Activated CD8-positive, alpha-beta memory T cell treated with anti-CD3 and anti-CD28 coated beads, Interleukin-2, amount 10 ng/mL, durations not matched to agents 7 days and 5 days (primary cell): ENCODE results near the gene OPN5. TPM values are rescaled to one million over a fixed set of nuclear protein-coding genes. Genes with fewer than 3 reads are reported as not detected.

Source experiments
- ATAC-seq: fragments of 150-1000 bp; cut with Tn5 transposase; one replicate; pipeline ENCODE4 v1.10.0; 2021; ENCODE audit warnings: moderate library complexity
- CTCF ChIA-PET: fragments of 350-600 bp; sonication (Branson Sonifier 250); formaldehyde crosslinking; loops from one replicate; lab custom pipeline; 2021; ENCODE audit warnings: antibody characterized with exemption; lab: Charles Lee
- DNase-seq: peaks from one replicate; pipeline ENCODE4 v3.0.0-alpha.2; 2020
- H3K27ac Mint-ChIP-seq: one replicate; pipeline ENCODE4 v1.8.0; 2021; ENCODE audit warnings: mild to moderate bottlenecking, mixed read lengths
- H3K27me3 Mint-ChIP-seq: one replicate; pipeline ENCODE4 v1.8.0; 2021; ENCODE audit warnings: mixed read lengths
- H3K36me3 Mint-ChIP-seq: one replicate; pipeline ENCODE4 v1.8.0; 2021; ENCODE audit warnings: mild to moderate bottlenecking, mixed read lengths
- H3K4me1 Mint-ChIP-seq: one replicate; pipeline ENCODE4 v1.8.0; 2021; ENCODE audit warnings: mixed read lengths
- H3K4me3 Mint-ChIP-seq: one replicate; pipeline ENCODE4 v1.8.0; 2021; ENCODE audit warnings: mild to moderate bottlenecking, moderate library complexity, mixed read lengths
- H3K9me3 Mint-ChIP-seq: one replicate; pipeline ENCODE4 v1.8.0; 2022; ENCODE audit warnings: low read depth, mixed read lengths
- total RNA-seq, 2 experiments: library from RNA; stranded (reverse); gene quantifications; one replicate each; pipeline ENCODE4 v1.2.3, GENCODE V29; 2021

The OPN5 gene
- total RNA-seq, 2 experiments from 2014 or later = not detected

DNA sequence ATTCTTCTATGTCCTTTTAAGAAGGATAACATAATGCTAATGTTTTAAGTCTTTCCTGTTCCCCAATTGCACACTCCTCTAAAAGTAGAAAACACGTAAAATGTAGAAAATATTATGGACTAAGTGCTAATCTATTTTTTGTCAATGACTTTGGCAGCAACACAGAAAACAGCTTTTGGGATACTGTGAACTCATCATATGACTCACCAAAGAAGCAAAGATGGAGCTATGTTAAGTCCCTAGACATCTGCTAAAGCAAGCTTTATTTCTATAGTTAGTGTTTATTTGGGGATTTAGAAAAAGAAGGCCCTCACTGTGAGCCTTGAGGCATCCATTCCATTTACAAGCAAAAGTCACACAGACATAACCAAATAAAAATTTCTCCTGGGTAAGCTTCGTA is 23.0 kb downstream of the OPN5 start:
- peaks cover 27% of the 10 kb centered on the region for H3K27me3 Mint-ChIP-seq
- DNase-seq (no peak), ATAC-seq (no peak)
- no peaks in the 10 kb centered on the region for H3K4me1 Mint-ChIP-seq
- CTCF ChIA-PET = interaction anchor here (0.9 to 1.1 kb wide), 2 partner anchors 11 to 17 kb away, joined by 3 to 5 read pairs; no protein-coding TSS in a partner anchor
- H3K36me3 Mint-ChIP-seq = no peaks in the 10 kb centered on the region
- no peak overlapping the region for H3K4me3 Mint-ChIP-seq
- H3K27ac Mint-ChIP-seq = no peak overlapping the region
- H3K9me3 Mint-ChIP-seq = no peaks in the 10 kb centered on the region

DNA sequence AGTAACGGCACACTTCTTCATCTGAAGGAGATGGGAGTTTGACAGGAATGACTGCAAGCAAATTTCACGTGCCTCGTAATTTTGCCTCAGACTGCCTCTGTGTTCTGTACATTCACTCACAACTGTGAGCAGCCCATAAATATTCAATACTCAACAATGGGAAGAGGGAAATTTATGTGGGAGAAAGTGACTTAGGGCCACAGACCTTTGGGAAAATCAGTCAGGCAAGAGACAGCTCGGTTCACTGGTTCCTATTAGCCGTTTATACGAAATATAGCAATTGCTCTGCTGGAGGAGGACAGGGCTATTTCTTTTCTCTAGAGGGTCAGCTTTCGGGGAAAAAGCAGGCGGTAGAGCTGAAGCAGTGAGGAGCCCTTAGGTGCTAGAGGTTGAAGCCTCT is 28.0 kb downstream of the OPN5 start:
- Mint-ChIP-seq H3K27ac (no peak overlapping the region), H3K4me3 (no peak overlapping the region), H3K36me3 (no peaks in the 10 kb centered on the region), H3K27me3 (peaks cover 3% of the 10 kb centered on the region), H3K9me3 (no peaks in the 10 kb centered on the region), H3K4me1 (no peaks in the 10 kb centered on the region)
- ATAC-seq = no peak
- CTCF ChIA-PET = no interaction called here
- DNase-seq = no peak

DNA sequence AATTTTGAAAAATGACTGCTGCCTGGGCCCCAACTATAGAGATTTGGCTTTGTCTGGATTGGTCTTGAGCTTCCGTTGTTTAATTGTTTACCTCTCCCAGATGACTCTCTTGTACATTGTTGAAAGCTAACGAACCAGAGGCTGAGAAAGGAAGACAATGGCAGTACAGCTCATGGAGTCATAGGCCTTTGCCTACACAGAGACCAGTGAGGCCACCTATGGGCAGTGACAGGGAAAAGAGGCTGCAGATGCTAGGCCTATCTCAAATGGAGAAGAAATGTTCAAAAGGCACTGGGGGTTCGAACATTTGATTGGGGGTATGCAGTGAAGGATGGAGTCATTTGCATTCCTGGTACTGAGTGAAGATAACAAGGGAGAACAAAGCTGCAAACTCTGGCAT is 29.1 kb downstream of the OPN5 start:
- ATAC-seq (no peak), DNase-seq (no peak)
- H3K9me3 Mint-ChIP-seq = no peaks in the 10 kb centered on the region
- no peak overlapping the region for H3K27ac Mint-ChIP-seq
- H3K27me3 Mint-ChIP-seq = peaks cover 3% of the 10 kb centered on the region
- no peak overlapping the region for H3K4me3 Mint-ChIP-seq
- no peaks in the 10 kb centered on the region for H3K36me3 Mint-ChIP-seq
- no peaks in the 10 kb centered on the region for H3K4me1 Mint-ChIP-seq
- CTCF ChIA-PET = no interaction called here

DNA sequence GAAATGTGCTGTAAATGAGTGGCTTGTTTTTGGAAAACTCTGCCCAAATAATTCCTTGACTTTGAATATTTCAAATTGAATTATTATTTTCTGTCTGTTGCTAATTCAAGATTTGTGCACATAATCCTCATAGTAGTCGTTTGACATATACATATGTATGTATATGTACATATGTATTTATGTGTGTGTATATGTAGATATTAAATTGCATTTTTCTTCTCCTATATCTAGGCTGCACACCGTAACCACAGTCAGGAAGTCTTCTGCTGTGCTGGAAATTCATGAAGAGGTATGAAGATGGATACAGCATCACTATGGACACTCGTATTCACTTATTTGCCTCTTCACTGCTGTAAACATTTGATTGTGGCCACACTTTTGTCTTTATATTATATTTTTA is 29.6 kb downstream of the OPN5 start:
- CTCF ChIA-PET = no interaction called here
- Mint-ChIP-seq H3K27me3 (peaks cover 5% of the 10 kb centered on the region), H3K9me3 (no peaks in the 10 kb centered on the region)

DNA sequence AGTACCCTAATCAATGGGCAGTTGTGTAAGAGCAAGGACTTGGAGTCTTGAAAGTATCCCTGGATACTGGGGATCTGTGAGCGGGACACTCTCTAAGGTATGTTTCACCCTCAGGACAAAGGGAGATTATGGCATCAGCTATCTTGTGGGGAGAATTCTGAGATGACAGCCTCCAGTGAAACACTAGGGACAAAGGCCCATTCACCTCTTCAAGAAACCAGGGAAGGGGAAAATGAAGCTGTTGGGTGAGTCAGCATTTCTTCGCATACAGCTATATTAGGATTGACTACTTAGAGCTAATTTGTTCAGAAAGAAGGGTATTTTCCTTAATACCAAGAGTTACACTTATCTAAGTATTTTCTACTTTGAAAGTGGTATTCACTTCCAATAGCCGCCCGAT is 35.9 kb downstream of the OPN5 start:
- no peaks in the 10 kb centered on the region for H3K36me3 Mint-ChIP-seq
- no peaks in the 10 kb centered on the region for H3K4me1 Mint-ChIP-seq
- ATAC-seq (no peak), DNase-seq (no peak)
- H3K27me3 Mint-ChIP-seq = peaks cover 16% of the 10 kb centered on the region
- H3K4me3 Mint-ChIP-seq = no peak overlapping the region
- H3K9me3 Mint-ChIP-seq = no peaks in the 10 kb centered on the region
- H3K27ac Mint-ChIP-seq = no peak overlapping the region
- CTCF ChIA-PET = no interaction called here

More for the DNA sequence above, 29.6 kb downstream of the OPN5 start:
- no peaks in the 10 kb centered on the region for H3K4me1 Mint-ChIP-seq
- H3K4me3 Mint-ChIP-seq = no peak overlapping the region
- no peak overlapping the region for H3K27ac Mint-ChIP-seq
- H3K36me3 Mint-ChIP-seq = no peaks in the 10 kb centered on the region
- no peak for DNase-seq
- ATAC-seq = no peak

DNA sequence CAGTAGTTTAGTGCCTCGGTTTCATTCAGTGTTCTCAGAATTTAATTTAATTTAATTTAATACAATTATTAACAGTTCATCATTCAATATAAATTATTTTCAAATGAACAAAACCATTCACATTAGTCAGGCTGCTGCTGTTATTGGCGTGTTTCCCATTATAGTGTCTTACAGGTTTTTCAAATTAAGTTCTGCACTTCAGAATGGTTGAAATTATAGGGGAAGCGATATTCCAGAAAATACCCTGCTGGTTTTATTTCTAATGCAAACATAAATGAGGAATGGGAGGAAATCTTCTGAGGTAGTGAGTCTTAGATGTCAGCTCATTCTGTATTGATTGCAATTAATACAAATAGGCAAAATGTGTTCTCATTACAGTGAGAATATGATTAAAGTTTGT is 37.6 kb downstream of the OPN5 start:
- Mint-ChIP-seq H3K9me3 (no peaks in the 10 kb centered on the region), H3K4me1 (no peaks in the 10 kb centered on the region), H3K36me3 (no peaks in the 10 kb centered on the region), H3K27me3 (peaks cover 16% of the 10 kb centered on the region), H3K4me3 (no peak overlapping the region), H3K27ac (no peak overlapping the region)
- no peak for DNase-seq
- ATAC-seq = no peak
- CTCF ChIA-PET = no interaction called here

DNA sequence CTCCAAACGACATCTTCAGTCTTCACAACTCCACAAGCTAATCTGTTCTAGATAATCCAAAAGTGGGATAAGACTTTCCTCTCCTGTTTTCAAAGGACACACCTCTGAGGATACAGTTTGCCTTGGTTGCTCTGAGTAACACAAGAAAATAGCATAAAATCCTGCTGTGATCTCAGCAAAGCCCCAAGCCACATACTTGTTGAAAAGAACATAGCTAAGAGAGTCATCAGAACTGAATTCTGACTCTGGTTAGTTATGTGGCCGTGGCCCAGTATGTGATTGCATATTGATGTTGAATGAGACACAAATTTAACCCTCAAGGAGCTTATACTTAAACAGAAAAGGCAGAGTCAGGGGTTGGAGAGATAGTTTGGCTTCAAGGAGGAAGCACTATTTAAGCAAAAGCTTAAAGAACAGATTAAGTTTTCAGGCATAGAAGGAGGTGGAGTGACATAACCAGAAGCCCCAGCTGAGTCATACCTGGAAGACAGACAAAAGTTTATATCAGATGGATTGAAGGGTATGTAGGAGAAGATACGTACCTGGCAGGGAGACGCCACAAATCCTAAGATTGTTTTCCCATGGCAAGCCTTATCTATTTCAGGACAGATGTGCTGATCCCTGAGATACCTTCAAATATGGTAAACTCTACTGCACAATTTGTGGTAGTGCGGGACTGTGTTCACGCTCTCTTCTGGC is 41.2 kb downstream of the OPN5 start:
- CTCF ChIA-PET = no interaction called here
- ATAC-seq = no peak

DNA sequence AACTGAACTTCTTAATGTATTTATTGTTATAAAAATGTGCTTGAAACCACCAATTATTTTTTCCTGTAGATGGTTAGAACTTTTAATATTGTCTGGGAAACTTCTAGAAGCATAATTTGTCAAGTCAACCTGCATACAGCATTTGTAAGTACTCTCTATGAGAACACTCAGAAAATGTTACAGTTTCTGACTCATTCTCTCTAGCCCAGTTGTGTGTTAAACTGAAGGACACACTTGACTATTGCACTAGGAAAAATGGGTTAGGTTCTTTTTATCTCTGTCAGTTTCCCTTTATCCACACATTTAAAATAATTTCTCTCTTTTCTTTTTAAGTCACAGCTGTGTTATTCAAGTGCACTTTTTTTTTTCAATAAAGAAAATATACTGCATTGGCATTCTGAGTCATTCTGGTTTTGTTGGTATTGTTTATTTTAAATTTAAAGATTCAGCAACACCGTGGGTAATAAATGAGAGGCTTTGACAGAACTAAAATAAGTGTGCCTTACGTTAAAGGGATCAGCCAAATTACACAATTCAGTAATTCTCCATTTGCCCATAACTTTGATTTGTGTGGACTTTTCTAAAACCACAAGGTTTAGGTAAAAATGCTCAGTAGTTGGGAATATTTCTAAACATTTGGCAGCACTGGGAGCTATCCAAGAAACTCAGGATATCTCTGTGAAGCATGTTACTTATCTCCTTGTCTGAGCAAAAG is 50.7 kb downstream of the OPN5 start:
- H3K9me3 Mint-ChIP-seq = peaks cover 2% of the 10 kb centered on the region
- peaks cover 6% of the 10 kb centered on the region for H3K4me1 Mint-ChIP-seq
- H3K36me3 Mint-ChIP-seq = no peaks in the 10 kb centered on the region
- H3K27me3 Mint-ChIP-seq = peaks cover 6% of the 10 kb centered on the region
- CTCF ChIA-PET = no interaction called here
- no peak overlapping the region for H3K4me3 Mint-ChIP-seq
- ATAC-seq = no peak
- no peak for DNase-seq
- no peak overlapping the region for H3K27ac Mint-ChIP-seq

More for the DNA sequence above, 41.2 kb downstream of the OPN5 start:
- no peaks in the 10 kb centered on the region for H3K4me1 Mint-ChIP-seq
- no peaks in the 10 kb centered on the region for H3K9me3 Mint-ChIP-seq
- peaks cover 14% of the 10 kb centered on the region for H3K27me3 Mint-ChIP-seq
- no peaks in the 10 kb centered on the region for H3K36me3 Mint-ChIP-seq
- no peak overlapping the region for H3K4me3 Mint-ChIP-seq
- H3K27ac Mint-ChIP-seq = no peak overlapping the region
- no peak for DNase-seq

DNA sequence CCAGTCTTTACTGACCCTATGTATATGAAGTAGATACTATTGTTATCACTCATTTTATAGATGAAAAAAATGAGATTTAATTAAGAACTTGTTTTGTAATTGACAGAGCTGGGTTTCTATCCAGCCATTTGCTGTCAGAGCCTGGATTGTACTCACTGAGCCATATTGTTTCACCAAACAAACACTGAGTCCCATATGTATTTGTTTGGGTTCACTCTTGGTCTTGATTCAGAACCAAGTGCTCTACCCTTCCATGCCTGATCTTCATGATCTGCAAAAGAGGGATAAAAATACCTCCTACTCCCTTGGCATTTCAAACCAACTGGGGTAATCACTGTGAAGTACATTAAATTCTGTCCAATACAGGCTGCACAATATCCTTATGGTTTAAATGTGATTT is 52.4 kb downstream of the OPN5 start:
- Mint-ChIP-seq H3K27ac (no peak overlapping the region), H3K36me3 (no peaks in the 10 kb centered on the region), H3K27me3 (peaks cover 5% of the 10 kb centered on the region), H3K4me3 (no peak overlapping the region), H3K4me1 (peaks cover 6% of the 10 kb centered on the region), H3K9me3 (peaks cover 2% of the 10 kb centered on the region)
- no peak for ATAC-seq
- CTCF ChIA-PET = no interaction called here
- DNase-seq = no peak

DNA sequence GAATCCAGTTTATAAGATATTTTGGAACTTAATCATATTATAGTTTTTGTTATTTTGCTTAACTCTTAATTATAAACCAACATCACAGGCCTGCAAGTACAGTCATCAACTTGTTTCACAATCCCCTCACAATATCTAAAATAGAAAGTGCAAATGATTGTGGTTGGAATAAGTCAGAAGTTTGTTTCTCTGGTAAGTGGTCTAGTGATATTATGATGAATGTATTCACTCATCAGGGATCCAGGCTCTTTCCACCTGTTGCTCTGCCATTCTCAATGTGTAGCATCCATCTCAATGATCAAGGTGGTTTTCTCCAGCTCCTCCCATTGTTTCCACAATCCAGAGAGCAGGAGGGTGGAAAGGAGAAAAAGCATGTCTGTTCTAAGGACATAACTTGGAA is 54.2 kb downstream of the OPN5 start:
- H3K4me1 Mint-ChIP-seq = peaks cover 6% of the 10 kb centered on the region
- H3K9me3 Mint-ChIP-seq = peaks cover 2% of the 10 kb centered on the region
- H3K36me3 Mint-ChIP-seq = no peaks in the 10 kb centered on the region
- no peak overlapping the region for H3K4me3 Mint-ChIP-seq
- H3K27me3 Mint-ChIP-seq = peaks cover 5% of the 10 kb centered on the region
- CTCF ChIA-PET = no interaction called here
- ATAC-seq = no peak
- no peak for DNase-seq
- H3K27ac Mint-ChIP-seq = no peak overlapping the region

DNA sequence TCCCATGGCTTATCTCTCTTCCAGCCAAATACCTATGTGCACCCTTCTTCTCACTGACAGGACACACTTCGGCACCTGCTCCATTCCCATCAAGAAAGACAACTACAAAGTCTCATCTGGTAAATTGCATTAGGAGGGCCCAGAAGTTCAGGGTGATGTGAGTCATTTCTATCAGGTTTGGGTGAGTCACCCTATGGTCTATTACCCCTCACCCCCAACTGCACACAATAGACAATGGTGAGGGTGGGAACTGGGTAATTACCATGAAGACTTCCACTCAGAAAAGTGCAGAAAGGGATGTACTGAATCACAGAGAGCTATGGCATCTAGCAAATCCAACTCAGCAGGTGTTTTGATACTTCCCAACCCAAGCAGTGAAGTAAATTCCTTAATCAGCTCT is 54.8 kb downstream of the OPN5 start:
- H3K27me3 Mint-ChIP-seq = peaks cover 5% of the 10 kb centered on the region
- DNase-seq (no peak), ATAC-seq (no peak)
- no peak overlapping the region for H3K27ac Mint-ChIP-seq
- H3K9me3 Mint-ChIP-seq = peaks cover 2% of the 10 kb centered on the region
- CTCF ChIA-PET = no interaction called here
- no peaks in the 10 kb centered on the region for H3K36me3 Mint-ChIP-seq
- peaks cover 6% of the 10 kb centered on the region for H3K4me1 Mint-ChIP-seq
- H3K4me3 Mint-ChIP-seq = no peak overlapping the region

DNA sequence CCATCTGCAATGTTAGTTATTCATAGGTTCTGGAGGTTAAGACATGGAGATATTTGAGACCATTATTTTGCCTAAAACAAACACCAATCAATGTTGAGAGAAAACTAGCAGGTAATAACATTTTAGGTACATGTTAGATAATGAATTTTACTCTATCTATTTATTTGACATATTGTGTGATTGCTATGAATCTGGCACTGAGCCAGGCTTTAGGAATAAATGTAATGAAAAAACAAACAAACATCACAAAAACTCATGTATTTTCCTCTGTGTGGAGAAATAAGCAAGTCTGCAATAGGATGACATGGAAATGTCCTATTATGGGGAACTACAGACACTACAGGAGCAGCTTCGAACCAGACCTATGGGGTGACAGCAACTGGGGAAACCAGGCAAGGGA is 57.8 kb downstream of the OPN5 start:
- peaks cover 2% of the 10 kb centered on the region for H3K9me3 Mint-ChIP-seq
- H3K36me3 Mint-ChIP-seq = no peaks in the 10 kb centered on the region

DNA sequence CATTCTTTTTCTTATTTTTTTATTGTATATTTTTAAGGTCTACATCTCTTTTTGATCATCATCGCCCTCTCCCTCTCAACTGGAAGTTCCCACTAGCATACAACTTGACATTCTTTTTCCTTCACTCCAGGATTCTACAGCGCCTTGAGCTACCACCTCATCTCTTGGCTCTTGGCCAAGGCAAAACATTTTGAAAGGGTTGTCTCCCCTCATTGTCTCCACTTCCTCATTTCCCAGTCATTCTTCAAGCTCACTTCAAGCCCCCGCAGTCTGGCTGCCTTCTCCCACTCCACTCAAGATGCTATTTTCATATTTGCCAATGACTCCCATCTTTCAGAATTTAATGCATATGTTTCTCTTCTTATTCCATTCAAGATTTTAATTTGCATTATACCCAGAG is 63.0 kb downstream of the OPN5 start:
- no peaks in the 10 kb centered on the region for H3K36me3 Mint-ChIP-seq
- ATAC-seq (no peak), DNase-seq (no peak)
- no peak overlapping the region for H3K27ac Mint-ChIP-seq
- no peaks in the 10 kb centered on the region for H3K4me1 Mint-ChIP-seq
- H3K4me3 Mint-ChIP-seq = no peak overlapping the region
- H3K9me3 Mint-ChIP-seq = no peaks in the 10 kb centered on the region
- H3K27me3 Mint-ChIP-seq = no peaks in the 10 kb centered on the region
- CTCF ChIA-PET = no interaction called here

More for the DNA sequence above, 57.8 kb downstream of the OPN5 start:
- DNase-seq (no peak), ATAC-seq (no peak)
- CTCF ChIA-PET = no interaction called here
- H3K27me3 Mint-ChIP-seq = peaks cover 2% of the 10 kb centered on the region
- no peak overlapping the region for H3K27ac Mint-ChIP-seq
- H3K4me3 Mint-ChIP-seq = no peak overlapping the region
- peaks cover 6% of the 10 kb centered on the region for H3K4me1 Mint-ChIP-seq

DNA sequence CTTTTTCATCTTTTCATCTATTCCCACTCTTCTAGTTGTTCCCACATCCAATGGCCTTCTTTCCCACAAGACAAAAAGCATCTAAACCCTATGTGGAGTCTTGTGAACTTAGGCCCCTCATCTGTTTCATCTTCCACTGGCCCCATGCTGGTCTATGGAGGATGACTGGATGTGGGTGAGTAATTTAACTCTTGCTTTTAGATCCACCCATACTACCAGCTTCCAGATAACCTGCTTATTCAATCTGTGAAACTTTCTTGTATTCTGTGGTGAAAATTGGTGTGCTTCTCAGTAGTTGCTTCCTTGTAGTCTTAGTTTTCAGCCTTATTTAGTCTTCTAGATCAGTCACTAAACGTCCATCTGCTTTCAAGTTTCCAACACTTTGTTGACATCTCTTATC is 64.9 kb downstream of the OPN5 start:
- Mint-ChIP-seq H3K36me3 (no peaks in the 10 kb centered on the region), H3K4me3 (no peak overlapping the region), H3K4me1 (no peaks in the 10 kb centered on the region), H3K9me3 (no peaks in the 10 kb centered on the region), H3K27me3 (no peaks in the 10 kb centered on the region), H3K27ac (no peak overlapping the region)
- ATAC-seq (no peak), DNase-seq (no peak)
- CTCF ChIA-PET = no interaction called here
